Thyroid gland (tissue), 4 donors: ENCODE measurements around the gene CHST9. TPM values are rescaled to one million over a fixed set of nuclear protein-coding genes. Genes with fewer than 3 reads are reported as not detected.

Experiments used
- DNase-seq, 2 donors: peaks; one replicate each; pipeline ENCODE4 v3.0.0-alpha.2; 2019
- H3K27ac ChIP-seq, 3 donors: fragments of 200-600 bp; sonication (generic); 1 replicate in 2 of 3; 2 replicates in 1 of 3; pipeline ENCODE4 v1.5.1; 2016 to 2019; ENCODE audit warnings: mild to moderate bottlenecking in 1 of 3, moderate library complexity in 1 of 3
- H3K27me3 ChIP-seq: fragments of 200-600 bp; sonication (generic); one replicate; pipeline ENCODE4 v1.5.1; 2019
- H3K36me3 ChIP-seq, 2 donors: fragments of 200-600 bp; sonication (generic); one replicate each; pipeline ENCODE4 v1.5.1; 2016 to 2019
- H3K4me1 ChIP-seq, 2 donors: fragments of 200-600 bp; sonication (generic); one replicate each; pipeline ENCODE4 v1.5.1; 2017 to 2019
- H3K4me3 ChIP-seq, 3 donors: fragments of 200-600 bp; sonication (generic); replicated peaks in 1 of 3; 1 replicate in 2 of 3; 2 replicates in 1 of 3; pipeline ENCODE4 v1.5.1; 2016; ENCODE audit warnings: mild to moderate bottlenecking in 1 of 3
- H3K9me3 ChIP-seq: fragments of 200-600 bp; sonication (generic); one replicate; pipeline ENCODE4 v1.5.1; 2017
- POLR2A ChIP-seq, 2 donors: fragments of 450-650 bp; IDR thresholded peaks; one replicate each; pipeline ENCODE4 v1.6.1; 2017; ENCODE audit warnings: antibody characterized with exemption in 2 of 2, mild to moderate bottlenecking in 2 of 2, moderate library complexity in 1 of 2
- WGBS, 2 donors: methylation state at CpG; one replicate each; pipeline ENCODE4 v1.1.5; 2017; 5-methylcytosine and 5-hydroxymethylcytosine counted together
- intact Hi-C: fragments of 100-400 bp; cut with DNase I; formaldehyde crosslinking; loops from one replicate; pipeline ENCODE4 v1.15.1; 2023
- total RNA-seq, 4 donors: library from RNA; depleted of rRNA; stranded (reverse); fragments of >200 nt; gene quantifications; one replicate each; pipeline ENCODE4 v1.2.3, GENCODE V29; 2016
- TF ChIP-seq, protein P1 (sequence below), 6 experiments: fragments of 200-600 bp in 3 of 6; fragments of 450-650 bp in 3 of 6; sonication (generic) in 3 of 6; IDR thresholded peaks; one replicate each; pipeline ENCODE4 v1.5.1; 2016 to 2019; ENCODE audit warnings: antibody characterized with exemption in 6 of 6, mild to moderate bottlenecking in 2 of 6, inconsistent platforms in 1 of 6, moderate library complexity in 1 of 6

CHST9 gene
- total RNA-seq, 4 donors from 2014 or later, result under 0.01 to 0.13 (median 0.05) TPM; not detected in 1

DNA sequence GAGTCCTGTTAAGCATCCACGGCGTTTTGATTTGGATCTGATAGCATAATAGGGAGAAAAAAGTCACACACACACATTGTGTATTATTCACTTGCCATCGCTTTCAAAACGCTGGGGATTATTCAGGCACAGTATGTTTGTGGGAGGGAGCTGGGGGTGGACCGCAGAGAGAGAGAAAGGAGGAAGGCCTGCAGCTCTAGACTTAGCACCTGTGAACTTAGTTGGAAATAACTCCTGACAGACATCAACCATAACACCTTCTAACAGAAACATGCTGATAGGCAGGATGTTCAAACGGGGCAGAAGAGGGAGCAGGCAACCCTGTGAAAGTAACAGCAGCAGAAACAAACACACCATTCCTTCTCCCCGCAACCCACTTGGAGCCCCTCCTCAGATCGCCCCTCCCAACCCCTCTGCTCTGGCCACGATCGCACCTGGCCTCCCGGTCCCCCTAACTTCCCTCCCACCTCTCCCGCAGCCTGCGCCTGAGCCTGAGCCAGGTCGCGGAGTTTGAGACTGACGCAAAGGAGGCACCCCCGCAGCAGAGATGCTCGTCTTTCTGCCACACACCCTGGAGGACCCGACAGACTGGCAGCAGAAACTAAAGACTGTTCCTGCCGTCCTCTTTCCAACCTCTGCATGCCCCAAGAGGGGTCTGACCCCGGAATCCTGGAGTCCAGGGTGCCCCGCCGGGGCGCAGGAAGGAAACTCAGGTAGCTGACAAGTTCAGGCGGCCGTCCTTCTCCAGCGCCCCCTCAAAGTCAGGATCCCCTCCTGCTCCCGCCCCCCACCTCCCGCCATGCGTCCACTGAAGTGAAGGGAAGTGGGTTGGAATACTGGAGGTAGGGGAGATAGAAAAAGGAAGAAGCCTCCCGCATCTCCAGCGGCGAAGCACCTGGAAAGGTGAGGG, 738 bp downstream of the CHST9 start:
- no peak for DNase-seq
- 5 to 6% methylated on average over 24 to 27 of the region's 33 CpGs for WGBS, 2 donors
- H3K27ac ChIP-seq, result no peak overlapping the region

DNA sequence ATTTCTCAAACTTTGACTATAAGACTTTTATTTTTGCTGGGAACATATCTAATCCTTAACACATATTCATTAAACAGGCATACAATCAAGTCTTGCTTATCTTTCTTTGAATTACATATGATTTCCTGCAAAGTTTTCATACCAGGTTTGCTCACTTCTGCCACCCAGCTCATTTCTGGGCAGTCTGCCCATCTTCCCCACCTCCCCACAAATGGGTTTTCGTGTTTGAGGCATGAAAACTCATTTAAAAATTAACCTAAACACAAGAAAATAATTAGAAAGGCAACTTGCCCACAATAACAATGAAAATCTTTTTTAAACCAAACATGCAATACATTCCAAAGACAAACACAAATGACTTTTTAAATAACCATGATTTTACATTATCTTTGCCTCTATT, 3.4 kb downstream of the CHST9 start:
- H3K27me3 ChIP-seq, result no peaks in the 10 kb centered on the region
- intact Hi-C loops, result no loop called here
- no peaks in the 10 kb centered on the region for H3K9me3 ChIP-seq
- peaks cover 0 to 7% of the 10 kb centered on the region in 2 donors for H3K4me1 ChIP-seq
- no peak for TF ChIP-seq POLR2A (IDR thresholded peaks at IDR 0.05)
- TF ChIP-seq, protein P1, sequence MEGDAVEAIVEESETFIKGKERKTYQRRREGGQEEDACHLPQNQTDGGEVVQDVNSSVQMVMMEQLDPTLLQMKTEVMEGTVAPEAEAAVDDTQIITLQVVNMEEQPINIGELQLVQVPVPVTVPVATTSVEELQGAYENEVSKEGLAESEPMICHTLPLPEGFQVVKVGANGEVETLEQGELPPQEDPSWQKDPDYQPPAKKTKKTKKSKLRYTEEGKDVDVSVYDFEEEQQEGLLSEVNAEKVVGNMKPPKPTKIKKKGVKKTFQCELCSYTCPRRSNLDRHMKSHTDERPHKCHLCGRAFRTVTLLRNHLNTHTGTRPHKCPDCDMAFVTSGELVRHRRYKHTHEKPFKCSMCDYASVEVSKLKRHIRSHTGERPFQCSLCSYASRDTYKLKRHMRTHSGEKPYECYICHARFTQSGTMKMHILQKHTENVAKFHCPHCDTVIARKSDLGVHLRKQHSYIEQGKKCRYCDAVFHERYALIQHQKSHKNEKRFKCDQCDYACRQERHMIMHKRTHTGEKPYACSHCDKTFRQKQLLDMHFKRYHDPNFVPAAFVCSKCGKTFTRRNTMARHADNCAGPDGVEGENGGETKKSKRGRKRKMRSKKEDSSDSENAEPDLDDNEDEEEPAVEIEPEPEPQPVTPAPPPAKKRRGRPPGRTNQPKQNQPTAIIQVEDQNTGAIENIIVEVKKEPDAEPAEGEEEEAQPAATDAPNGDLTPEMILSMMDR (IDR thresholded peaks at IDR 0.05), result no peak
- no peak overlapping the region for H3K4me3 ChIP-seq
- no peaks in the 10 kb centered on the region for H3K36me3 ChIP-seq
- WGBS, 2 donors, result 55 to 56% methylated on average over 1 of the region's 1 CpG
- no peak overlapping the region for H3K27ac ChIP-seq
- no peak for DNase-seq

More for the DNA sequence above, 738 bp downstream of the CHST9 start:
- Histone ChIP-seq H3K9me3 (no peaks in the 10 kb centered on the region), H3K36me3 (no peaks in the 10 kb centered on the region), H3K4me3 (no peak overlapping the region), H3K4me1 (peaks cover 0 to 7% of the 10 kb centered on the region in 2 donors), H3K27me3 (no peaks in the 10 kb centered on the region)
- intact Hi-C loops, result no loop called here
- TF ChIP-seq, protein P1 (IDR thresholded peaks at IDR 0.05), result no peak
- TF ChIP-seq POLR2A (IDR thresholded peaks at IDR 0.05), result no peak

DNA sequence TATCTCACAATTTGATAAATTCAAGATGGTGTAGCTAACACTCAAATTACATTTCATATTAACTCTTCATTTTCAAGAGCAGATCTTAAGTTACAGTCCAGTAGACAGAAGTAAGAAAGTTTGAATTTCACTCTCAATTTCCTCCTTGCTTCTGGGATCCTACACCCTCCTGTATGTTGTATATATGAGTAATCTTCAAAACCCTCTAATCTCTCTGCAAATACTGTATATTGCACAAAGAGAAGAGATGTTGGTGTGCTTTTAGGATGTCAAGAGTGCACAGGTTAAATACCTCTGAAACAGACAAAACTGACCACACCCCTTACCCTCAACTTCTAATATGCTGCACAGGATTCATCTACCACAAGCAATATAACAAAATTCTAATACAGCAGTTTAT, 6.7 kb downstream of the CHST9 start:
- H3K4me3 ChIP-seq, result no peak overlapping the region
- intact Hi-C loops, result no loop called here
- no peaks in the 10 kb centered on the region for H3K4me1 ChIP-seq
- no peaks in the 10 kb centered on the region for H3K36me3 ChIP-seq
- TF ChIP-seq, protein P1 (IDR thresholded peaks at IDR 0.05), result no peak
- TF ChIP-seq POLR2A (IDR thresholded peaks at IDR 0.05), result no peak
- DNase-seq, result no peak
- H3K9me3 ChIP-seq, result no peaks in the 10 kb centered on the region
- no peak overlapping the region for H3K27ac ChIP-seq
- no peaks in the 10 kb centered on the region for H3K27me3 ChIP-seq

DNA sequence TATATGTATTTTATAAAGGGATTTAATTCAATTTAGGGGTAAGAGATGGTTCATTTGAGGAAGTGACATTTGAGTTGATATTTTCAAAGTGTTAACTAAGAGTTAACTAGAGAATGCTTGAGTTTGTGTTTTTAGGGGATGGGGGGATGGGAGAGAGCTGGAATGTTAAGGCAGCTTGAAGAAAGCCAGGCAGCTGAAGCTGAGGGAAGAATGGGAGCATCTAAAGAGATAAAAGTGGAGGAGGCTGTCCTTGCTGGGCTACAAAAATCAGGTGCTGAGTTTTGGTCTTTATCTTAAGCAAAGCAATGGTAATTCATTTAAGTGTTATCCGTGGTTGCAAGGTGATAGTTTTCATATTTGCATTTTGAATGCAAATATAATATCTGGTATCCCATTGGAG, 9.2 kb downstream of the CHST9 start:
- H3K4me3 ChIP-seq, result no peak overlapping the region
- intact Hi-C loops, result no loop called here
- WGBS, 2 donors, result 5 to 10% methylated on average over 1 of the region's 1 CpG
- H3K36me3 ChIP-seq, result no peaks in the 10 kb centered on the region
- H3K27ac ChIP-seq, result no peak overlapping the region
- H3K9me3 ChIP-seq, result no peaks in the 10 kb centered on the region
- no peak for TF ChIP-seq POLR2A (IDR thresholded peaks at IDR 0.05)
- TF ChIP-seq, protein P1 (IDR thresholded peaks at IDR 0.05), result no peak
- H3K27me3 ChIP-seq, result no peaks in the 10 kb centered on the region
- no peaks in the 10 kb centered on the region for H3K4me1 ChIP-seq
- DNase-seq, result no peak

DNA sequence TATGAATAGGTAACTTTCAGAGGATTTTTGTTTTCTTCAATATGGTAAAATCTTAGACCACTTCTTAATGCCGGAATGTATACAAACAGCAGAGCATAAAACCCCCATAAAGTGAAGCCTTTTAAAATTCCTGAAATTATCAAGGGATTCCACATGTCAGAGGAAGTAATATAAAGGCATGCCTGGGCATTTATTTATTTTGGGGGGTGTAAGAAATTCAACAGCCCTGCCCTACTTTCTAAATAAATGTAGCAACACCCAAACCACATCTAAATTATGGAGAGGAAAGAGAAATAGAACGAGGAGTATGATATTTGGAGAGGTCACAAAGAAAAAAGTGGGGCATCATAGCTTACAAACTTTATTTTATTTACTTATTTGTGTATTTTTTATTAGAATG, 9.9 kb downstream of the CHST9 start:
- no peak overlapping the region for H3K4me3 ChIP-seq
- no peak for DNase-seq
- H3K4me1 ChIP-seq, result no peaks in the 10 kb centered on the region
- intact Hi-C loops, result no loop called here
- H3K9me3 ChIP-seq, result no peaks in the 10 kb centered on the region
- TF ChIP-seq, protein P1 (IDR thresholded peaks at IDR 0.05), result no peak
- TF ChIP-seq POLR2A (IDR thresholded peaks at IDR 0.05), result no peak
- H3K27me3 ChIP-seq, result no peaks in the 10 kb centered on the region
- no peak overlapping the region for H3K27ac ChIP-seq
- no peaks in the 10 kb centered on the region for H3K36me3 ChIP-seq
- 73 to 77% methylated on average over 2 of the region's 2 CpGs for WGBS, 2 donors
